Prostate gland (tissue), 2 donors: Measurements from ENCODE around the gene SPCS1. TPM values are rescaled to one million over a fixed set of nuclear protein-coding genes. Genes with fewer than 3 reads are reported as not detected.

ENCODE experiments used
- DNase-seq: peaks from one replicate; pipeline ENCODE4 v3.0.0-alpha.2; 2019; ENCODE audit warnings: low spot score
- H3K27ac ChIP-seq, 2 donors: fragments of 200-600 bp; sonication (generic); 2 replicates each; pipeline ENCODE4 v1.5.1; 2017 to 2019
- H3K27me3 ChIP-seq: fragments of 200-600 bp; sonication (generic); replicated peaks from 2 replicates; pipeline ENCODE4 v1.5.1; 2019; ENCODE audit not compliant: insufficient read depth
- H3K36me3 ChIP-seq, 2 donors: fragments of 200-600 bp; sonication (generic); 1 replicate in 1 of 2; 2 replicates in 1 of 2; pipeline versions ENCODE4 v1.5.1 to v1.8.1; 2017 to 2019
- H3K4me1 ChIP-seq: fragments of 200-600 bp; sonication (generic); replicated peaks from 2 replicates; pipeline ENCODE4 v1.5.1; 2019
- H3K4me3 ChIP-seq, 2 donors: fragments of 200-600 bp; sonication (generic); 2 replicates each; pipeline ENCODE4 v1.5.1; 2017 to 2019
- H3K9me3 ChIP-seq: fragments of 200-600 bp; sonication (generic); 2 replicates; pipeline ENCODE4 v1.5.1; 2017
- CTCF ChIP-seq, 4 experiments: fragments of 200-600 bp in 2 of 4; fragments of 450-650 bp in 2 of 4; sonication (generic) in 2 of 4; IDR thresholded peaks; 1 replicate in 3 of 4; 2 replicates in 1 of 4; pipeline ENCODE4 v1.5.1; 2016 to 2019; ENCODE audit warnings: antibody characterized with exemption in 4 of 4, mild to moderate bottlenecking in 2 of 4, moderate library complexity in 2 of 4
- POLR2A ChIP-seq: fragments of 450-650 bp; IDR thresholded peaks from one replicate; pipeline ENCODE4 v1.6.1; 2016; ENCODE audit warnings: antibody characterized with exemption, mild to moderate bottlenecking
- POLR2AphosphoS5 ChIP-seq: sonication (generic); formaldehyde crosslinking; IDR thresholded peaks from one replicate; pipeline ENCODE4 v1.6.1; 2017; ENCODE audit warnings: antibody characterized with exemption
- WGBS: methylation state at CpG from one replicate; pipeline ENCODE4 v1.1.5; 2018; 5-methylcytosine and 5-hydroxymethylcytosine counted together
- intact Hi-C: fragments of 100-400 bp; cut with DNase I; formaldehyde crosslinking; loops from one replicate; pipeline ENCODE4 v1.14.2; 2022
- total RNA-seq, 2 donors: library from RNA; depleted of rRNA; stranded (reverse); fragments of >200 nt; gene quantifications; one replicate each; pipeline ENCODE4 v1.1.0, GENCODE V29; 2016

The SPCS1 gene
- total RNA-seq, 2 donors from 2014 or later: 144 to 296 TPM

- intact Hi-C loops: no loop called here
- no peak overlapping the region for H3K27ac ChIP-seq
- no peak overlapping the region for H3K4me3 ChIP-seq
- DNase-seq: no peak
- TF ChIP-seq CTCF (IDR thresholded peaks at IDR 0.05): no peak
- no peak for TF ChIP-seq POLR2AphosphoS5
- TF ChIP-seq POLR2A: no peak
- peaks cover 0 to 2% of the 10 kb centered on the region in 2 donors for H3K36me3 ChIP-seq
- no peaks in the 10 kb centered on the region for H3K27me3 ChIP-seq
- no peaks in the 10 kb centered on the region for H3K4me1 ChIP-seq
- H3K9me3 ChIP-seq: no peaks in the 10 kb centered on the region
These were observed 13.7 kb downstream of the SPCS1 start for GRCh38 chr3:52719618-52720017.

- intact Hi-C loops: no loop called here
- no peak overlapping the region for H3K27ac ChIP-seq
- H3K27me3 ChIP-seq: no peaks in the 10 kb centered on the region
- no peak for DNase-seq
- H3K9me3 ChIP-seq: no peaks in the 10 kb centered on the region
- no peak overlapping the region for H3K4me3 ChIP-seq
- TF ChIP-seq POLR2AphosphoS5 (no peak), CTCF (IDR thresholded peaks at IDR 0.05) (no peak), POLR2A (no peak)
- H3K4me1 ChIP-seq: no peaks in the 10 kb centered on the region
- 93% methylated on average over 6 of the region's 6 CpGs for WGBS
- H3K36me3 ChIP-seq: peaks cover 0 to 2% of the 10 kb centered on the region in 2 donors
These were observed 15.3 kb downstream of the SPCS1 start for GRCh38 chr3:52721002-52721729.

GRCh38 chr3:52721730-52722008, 15.8 kb downstream of the SPCS1 start:
- Histone ChIP-seq H3K27ac (no peak overlapping the region), H3K36me3 (peaks cover 0 to 2% of the 10 kb centered on the region in 2 donors), H3K9me3 (no peaks in the 10 kb centered on the region), H3K4me3 (no peak overlapping the region), H3K27me3 (no peaks in the 10 kb centered on the region), H3K4me1 (no peaks in the 10 kb centered on the region)
- DNase-seq: no peak
- 100% methylated on average over 1 of the region's 1 CpG for WGBS
- intact Hi-C loops: no loop called here
- TF ChIP-seq CTCF (IDR thresholded peaks at IDR 0.05): no peak
- no peak for TF ChIP-seq POLR2A
- no peak for TF ChIP-seq POLR2AphosphoS5

GRCh38 chr3:52722491-52722890, 16.6 kb downstream of the SPCS1 start:
- TF ChIP-seq POLR2AphosphoS5 (no peak), POLR2A (no peak), CTCF (IDR thresholded peaks at IDR 0.05) (no peak)
- no peak for DNase-seq
- H3K4me3 ChIP-seq: no peak overlapping the region
- H3K27me3 ChIP-seq: no peaks in the 10 kb centered on the region
- H3K9me3 ChIP-seq: no peaks in the 10 kb centered on the region
- no peaks in the 10 kb centered on the region for H3K4me1 ChIP-seq
- intact Hi-C loops: no loop called here
- WGBS: 96% methylated on average over 7 of the region's 7 CpGs
- H3K36me3 ChIP-seq: peaks cover 0 to 2% of the 10 kb centered on the region in 2 donors
- H3K27ac ChIP-seq: no peak overlapping the region

GRCh38 chr3:52723935-52724334, 18.0 kb downstream of the SPCS1 start:
- 93% methylated on average over 5 of the region's 5 CpGs for WGBS
- H3K27ac ChIP-seq: no peak overlapping the region
- H3K4me3 ChIP-seq: no peak overlapping the region
- no peak for DNase-seq
- H3K9me3 ChIP-seq: no peaks in the 10 kb centered on the region
- no peak for TF ChIP-seq CTCF (IDR thresholded peaks at IDR 0.05)
- no peak for TF ChIP-seq POLR2A
- no peak for TF ChIP-seq POLR2AphosphoS5
- intact Hi-C loops: no loop called here
- no peaks in the 10 kb centered on the region for H3K4me1 ChIP-seq
- peaks cover 0 to 2% of the 10 kb centered on the region in 2 donors for H3K36me3 ChIP-seq
- H3K27me3 ChIP-seq: no peaks in the 10 kb centered on the region
